NCI-H2227 (cell line): Measurements from ENCODE around the gene AMIGO2.
"Not testable (repeated sequence)": the region's sequence is repeated elsewhere in the genome, so short reads cannot be mapped to it uniquely, and the experiment has no call there.

Experiments used
- DNase-seq: peaks from one replicate; lab custom pipeline; 2025; ENCODE audit not compliant: unreplicated experiment; lab: John Stamatoyannopoulos, UW

Gene AMIGO2

DNA sequence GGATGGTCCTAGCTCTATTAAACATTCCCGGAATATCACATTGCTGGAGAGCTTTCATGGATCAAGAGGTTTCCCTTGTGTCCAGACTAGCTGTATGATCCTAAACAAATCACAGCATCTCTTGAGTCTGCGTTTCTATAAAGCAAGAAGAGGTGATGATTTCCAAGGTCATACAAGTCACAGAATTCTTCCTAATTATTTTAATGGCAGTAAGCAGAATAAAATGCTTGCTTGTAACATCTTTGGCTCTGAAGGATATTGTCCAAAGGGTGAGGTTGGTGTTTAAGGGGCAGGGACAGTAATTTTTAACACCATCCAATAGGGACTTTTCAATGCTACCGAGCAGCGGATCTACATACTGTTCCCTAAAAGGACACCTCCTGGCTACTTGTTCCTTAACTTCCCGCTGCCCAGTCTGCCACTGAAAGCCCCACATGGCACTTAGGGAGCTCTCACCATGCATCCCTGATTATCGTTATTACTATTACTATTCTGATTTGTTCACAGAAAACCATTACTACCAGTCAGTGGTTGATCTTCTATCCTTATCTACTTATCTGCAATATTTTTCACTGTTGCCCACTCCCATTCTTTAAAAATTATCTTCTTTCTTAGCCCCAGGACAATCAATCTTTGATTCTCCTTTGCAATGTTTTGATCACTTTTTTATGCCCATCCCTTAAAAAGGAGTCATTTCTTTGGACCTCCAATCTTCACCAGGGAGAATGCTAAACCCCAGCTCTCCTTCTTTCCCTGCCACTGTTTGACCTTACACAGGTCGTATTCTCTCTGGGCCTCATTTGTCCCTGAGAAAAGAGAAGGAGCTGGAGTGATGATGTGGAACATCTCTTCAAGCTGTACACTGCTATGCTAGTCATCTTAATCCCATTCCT is 4.3 kb downstream of the AMIGO2 start:
- DNase-seq = no peak

DNA sequence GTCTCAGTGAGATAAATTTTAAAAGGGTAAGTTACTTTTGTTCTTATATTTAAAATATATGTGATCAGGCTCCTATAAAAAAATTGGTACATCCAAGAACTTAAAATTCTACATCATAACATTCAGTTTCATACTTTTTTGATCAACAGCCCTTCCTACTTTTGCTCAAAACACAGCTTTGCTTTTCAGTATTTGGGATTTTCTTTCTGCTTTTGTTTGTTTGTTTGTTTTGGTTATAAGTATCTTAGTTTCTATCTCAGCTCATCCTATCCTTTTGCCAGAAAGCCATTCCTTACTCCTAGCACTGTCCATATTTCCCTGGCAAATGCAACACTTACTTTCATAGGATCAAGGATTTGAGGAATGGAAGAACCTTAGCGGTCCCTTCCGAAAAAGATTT is 5.0 kb downstream of the AMIGO2 start:
- DNase-seq = no peak

GRCh38 chr12:47073951-47074350 is 5.8 kb downstream of the AMIGO2 start:
- no peak for DNase-seq

DNA sequence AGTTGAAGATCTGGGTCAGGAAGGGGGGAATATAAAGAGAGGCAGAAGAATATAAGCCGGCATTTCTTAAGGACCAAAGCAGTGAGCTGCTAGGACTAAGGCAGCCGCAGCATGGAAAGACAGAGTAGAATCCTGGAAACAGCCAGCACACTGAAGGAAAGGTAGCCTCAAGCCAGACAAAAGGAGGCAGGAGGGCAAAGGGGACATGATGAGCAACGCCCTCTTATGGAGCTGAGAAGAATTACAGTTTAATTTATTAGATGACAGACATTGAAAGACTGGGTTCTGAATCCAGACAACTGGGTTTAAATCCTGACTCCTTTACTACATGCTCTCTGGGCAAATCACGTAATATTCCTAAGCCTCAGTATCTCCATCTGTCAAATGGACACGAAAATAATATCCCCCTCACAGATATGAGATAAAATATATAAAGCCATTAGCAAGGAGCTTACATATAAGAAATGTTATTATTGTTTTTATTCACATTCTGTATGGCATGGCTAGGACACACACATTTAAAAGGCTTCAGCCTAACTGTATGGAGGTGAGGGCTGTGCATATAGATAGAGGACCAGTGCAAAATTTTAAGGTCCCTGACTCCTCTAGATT is 8.4 kb downstream of the AMIGO2 start:
- no peak for DNase-seq

DNA sequence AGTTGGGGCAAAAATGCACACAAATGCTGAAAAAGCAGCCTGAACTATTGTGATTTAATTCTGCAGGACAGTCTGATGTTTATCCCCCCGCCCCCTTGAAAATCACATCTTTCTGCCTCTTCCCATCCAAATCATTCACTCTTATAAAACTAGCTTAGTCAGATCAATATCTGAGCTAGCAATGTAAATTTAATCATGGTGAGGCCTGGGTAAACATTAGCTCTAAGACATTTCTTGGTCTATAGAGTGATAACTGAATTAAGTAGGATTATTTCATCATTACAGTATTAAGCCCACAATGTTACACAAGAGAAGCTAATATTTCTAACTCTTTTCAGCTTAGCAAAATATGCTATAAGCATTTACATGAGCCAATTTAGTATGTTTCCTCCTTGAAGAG is 9.4 kb downstream of the AMIGO2 start:
- no peak for DNase-seq

GRCh38 chr12:47068539-47068938 is 11.2 kb downstream of the AMIGO2 start:
- DNase-seq = no peak

DNA sequence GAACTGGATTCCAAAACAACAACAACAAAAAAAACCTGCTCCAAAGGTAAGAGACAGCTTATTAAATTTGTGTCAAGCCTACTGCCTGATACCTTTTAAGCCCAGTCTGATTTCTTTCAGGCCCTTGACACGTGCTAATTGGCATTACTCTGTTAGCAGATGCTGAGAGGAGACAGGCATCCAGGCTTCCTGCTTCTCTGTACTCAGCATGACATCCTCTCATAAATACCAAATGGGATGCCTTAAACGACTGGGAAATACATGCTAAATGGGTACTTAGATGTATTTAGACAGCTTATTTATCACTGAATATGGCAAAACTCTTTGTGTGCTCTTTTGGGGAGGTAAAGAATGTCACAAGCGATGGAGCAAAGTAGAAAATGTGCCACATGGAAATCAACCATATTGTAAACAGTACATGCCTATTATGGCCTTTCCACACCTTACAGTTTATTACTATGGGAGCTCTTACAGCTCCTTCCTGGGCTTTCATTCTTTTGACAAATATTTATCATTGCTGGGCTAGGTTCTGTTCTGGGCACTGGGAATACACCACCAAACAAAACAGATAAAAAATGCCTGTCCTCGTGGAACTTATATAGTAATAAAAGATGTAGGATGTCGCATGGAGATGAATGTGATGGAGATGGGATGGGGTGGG is 11.9 kb downstream of the AMIGO2 start:
- DNase-seq = peak; percentile 11

DNA sequence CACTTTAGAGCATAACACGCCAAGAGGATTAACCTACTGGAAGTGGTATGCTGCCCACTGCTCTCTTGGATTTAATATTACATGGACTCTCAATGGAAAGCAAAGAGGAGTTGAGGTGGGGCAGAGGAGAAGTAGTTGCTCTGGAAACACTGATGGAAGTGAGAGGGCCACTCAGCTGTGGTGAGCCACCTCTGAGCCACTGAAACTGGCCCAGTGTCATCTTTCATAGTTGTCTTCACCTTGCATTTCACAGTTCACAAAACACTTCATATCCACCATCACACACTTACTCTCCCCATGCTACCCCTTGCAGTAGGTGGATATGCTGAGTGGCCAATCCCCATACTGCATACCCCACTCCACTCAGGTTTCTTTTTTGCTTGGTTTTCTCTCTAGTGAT is 12.6 kb downstream of the AMIGO2 start:
- no peak for DNase-seq

- DNase-seq = no peak
Measured at GRCh38 chr12:47066278-47067025, 13.3 kb downstream of the AMIGO2 start.

DNA sequence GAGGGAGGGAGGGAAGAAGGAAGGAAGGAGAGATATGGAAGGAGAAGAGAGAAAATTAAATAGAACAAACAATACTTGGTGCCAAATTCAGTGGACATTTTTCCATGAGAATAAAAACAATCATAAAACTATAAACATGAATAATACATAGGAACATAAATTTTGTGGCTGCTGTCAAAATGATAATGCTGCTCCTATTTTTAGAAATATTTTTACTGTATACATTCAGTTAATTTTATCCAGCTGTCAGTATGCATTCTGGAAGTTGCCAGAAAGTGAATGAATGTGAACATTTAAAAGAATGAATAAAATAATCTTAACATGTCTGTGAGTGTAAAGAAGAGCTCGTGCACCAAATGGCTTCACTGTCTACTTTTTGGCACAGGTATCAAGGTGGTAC is 14.2 kb downstream of the AMIGO2 start:
- no peak for DNase-seq

- DNase-seq = not testable (repeated sequence)
Measured at GRCh38 chr12:47058640-47059039, 21.1 kb downstream of the AMIGO2 start.

- not testable (repeated sequence) for DNase-seq
Measured at GRCh38 chr12:47056944-47057343, 22.8 kb downstream of the AMIGO2 start.

DNA sequence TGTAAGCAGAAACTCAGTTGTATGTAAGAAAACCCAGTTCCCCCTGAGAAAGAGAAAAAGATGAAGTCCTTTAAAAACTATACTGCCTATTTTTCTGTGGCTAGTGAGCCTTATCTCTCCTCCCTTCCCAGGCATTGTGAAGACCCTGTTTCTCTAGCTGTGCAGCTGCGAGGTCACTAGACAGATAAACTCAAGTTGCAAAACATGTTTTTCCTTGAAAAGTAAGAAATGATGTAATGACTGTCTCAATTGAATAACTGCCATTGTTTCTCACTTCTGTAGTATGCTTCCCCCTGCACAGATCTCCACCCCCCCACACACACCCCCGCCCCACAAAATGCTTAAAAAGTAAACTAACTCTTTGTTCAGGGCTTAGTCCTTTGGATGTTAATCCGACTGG is 23.9 kb downstream of the AMIGO2 start:
- not testable (repeated sequence) for DNase-seq

- no peak for DNase-seq
Measured at GRCh38 chr12:47054659-47055058, 25.1 kb downstream of the AMIGO2 start.

DNA sequence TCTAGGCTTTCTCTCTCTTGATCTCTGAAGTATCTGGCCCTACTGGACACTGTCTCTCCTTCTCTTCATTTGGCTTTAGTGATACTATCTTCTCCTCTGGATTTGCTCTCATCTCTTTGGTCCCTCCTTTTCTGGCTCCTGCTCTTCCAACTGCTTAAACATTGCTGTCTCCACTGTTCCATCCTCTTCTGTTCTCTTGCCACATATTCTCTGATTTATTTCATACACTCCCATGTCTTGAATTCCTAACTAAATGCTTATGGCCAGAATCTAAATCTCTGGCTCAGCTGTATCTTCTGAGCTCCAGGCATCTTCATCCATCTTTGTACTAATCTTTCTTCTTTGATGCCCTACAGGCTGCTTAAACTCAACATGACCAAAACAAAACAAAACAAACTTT is 25.8 kb downstream of the AMIGO2 start:
- no peak for DNase-seq

DNA sequence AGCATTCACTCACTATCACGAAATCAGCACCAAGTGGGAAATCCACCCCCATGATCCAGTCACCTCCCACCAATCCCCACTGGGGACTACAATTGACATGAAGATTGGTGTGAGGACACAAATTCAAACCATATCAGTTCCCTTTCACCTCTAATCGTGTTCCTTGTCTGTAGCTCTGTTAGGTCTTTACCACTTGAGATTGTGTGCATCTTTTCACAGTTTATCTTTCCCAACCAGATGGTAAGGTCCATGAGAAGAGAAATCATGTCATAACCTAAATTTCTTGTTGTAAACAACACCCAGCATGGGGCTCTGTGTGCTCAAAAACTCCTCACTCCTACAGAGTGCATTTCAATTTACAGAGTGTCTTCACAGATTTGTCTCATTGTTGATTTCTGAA is 27.5 kb downstream of the AMIGO2 start:
- no peak for DNase-seq

DNA sequence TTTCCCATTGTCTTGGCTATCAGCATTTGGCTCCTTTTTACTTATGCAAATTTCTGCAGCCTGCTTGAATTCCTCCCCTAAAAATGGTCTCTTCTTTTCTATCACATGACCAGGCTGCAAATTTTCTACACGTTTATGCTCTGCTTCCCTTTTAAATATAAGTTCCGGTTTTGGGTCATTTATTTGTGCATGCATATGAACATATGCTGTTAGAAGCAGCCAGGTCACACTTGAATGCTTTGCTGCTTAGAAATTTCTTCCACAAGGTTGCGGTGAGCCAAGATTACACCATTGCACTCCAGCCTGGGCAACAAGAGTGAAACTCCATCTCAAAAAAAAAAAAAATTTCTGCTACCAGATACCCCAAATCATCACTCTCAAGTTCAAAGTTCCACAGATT is 28.5 kb downstream of the AMIGO2 start:
- not testable (repeated sequence) for DNase-seq

DNA sequence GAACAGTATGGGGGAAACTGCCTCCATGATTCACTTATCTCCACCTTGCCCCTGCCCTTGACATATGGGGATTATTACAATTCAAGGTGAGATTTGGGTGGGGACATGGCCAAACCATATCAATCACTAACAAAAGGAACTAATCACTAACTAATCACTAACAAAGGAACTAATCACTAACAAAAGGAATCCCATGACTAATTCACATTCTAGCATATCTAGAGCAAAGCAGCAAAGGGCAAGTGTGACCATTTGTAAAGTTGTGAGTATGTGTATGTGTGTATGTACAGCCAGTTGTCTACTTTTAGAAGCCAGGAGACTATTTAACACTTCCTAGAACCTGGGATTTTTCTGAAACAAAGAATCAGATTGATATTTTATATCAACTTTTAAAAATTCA is 31.2 kb downstream of the AMIGO2 start:
- DNase-seq = no peak

GRCh38 chr12:47041327-47041726 is 38.4 kb downstream of the AMIGO2 start:
- DNase-seq = no peak

- no peak for DNase-seq
Measured at GRCh38 chr12:47039756-47040155, 40.0 kb downstream of the AMIGO2 start.

GRCh38 chr12:47039079-47039478 is 40.7 kb downstream of the AMIGO2 start:
- no peak for DNase-seq
